Gastroesophageal sphincter (tissue), 4 donors: ENCODE data around the gene RPL32. TPM values are rescaled to one million over a fixed set of nuclear protein-coding genes. Genes with fewer than 3 reads are reported as not detected.
"Not testable (repeated sequence)": the region's sequence is repeated elsewhere in the genome, so short reads cannot be mapped to it uniquely, and the experiment has no call there.

Source experiments
- ATAC-seq: fragments of 150-250 bp; one replicate; pipeline ENCODE4 v1.9.1; 2016; ENCODE audit warnings: mild to moderate bottlenecking, moderate library complexity
- H3K27ac ChIP-seq, 4 donors: fragments of 200-600 bp; sonication (generic) in 3 of 4; 1 replicate in 3 of 4; 2 replicates in 1 of 4; pipeline ENCODE4 v1.5.1; 2016 to 2019
- H3K27me3 ChIP-seq: fragments of 200-600 bp; sonication (generic); one replicate; pipeline ENCODE4 v1.5.1; 2019
- H3K36me3 ChIP-seq, 2 donors: fragments of 200-600 bp; sonication (generic); one replicate each; pipeline ENCODE4 v1.5.1; 2019; ENCODE audit warnings: control low read depth in 1 of 2
- H3K4me1 ChIP-seq, 3 donors: fragments of 200-600 bp; sonication (generic); 1 replicate in 2 of 3; 2 replicates in 1 of 3; pipeline ENCODE4 v1.5.1; 2016 to 2019; ENCODE audit warnings: control low read depth in 2 of 3
- H3K4me3 ChIP-seq, 2 donors: fragments of 200-600 bp; sonication (generic); one replicate each; pipeline ENCODE4 v1.5.1; 2019; ENCODE audit warnings: mild to moderate bottlenecking in 1 of 2, moderate library complexity in 1 of 2
- H3K9me3 ChIP-seq, 3 donors: fragments of 200-600 bp; sonication (generic); one replicate each; pipeline ENCODE4 v1.5.1; 2017 to 2019; ENCODE audit warnings: control low read depth in 2 of 3
- EP300 ChIP-seq: sonication (generic); formaldehyde crosslinking; IDR thresholded peaks from one replicate; pipeline ENCODE4 v1.6.1; 2017; ENCODE audit warnings: antibody characterized with exemption, mild to moderate bottlenecking
- POLR2A ChIP-seq, 2 donors: fragments of 450-650 bp; IDR thresholded peaks; one replicate each; pipeline ENCODE4 v1.6.1; 2017; ENCODE audit warnings: antibody characterized with exemption in 2 of 2, mild to moderate bottlenecking in 2 of 2, moderate library complexity in 1 of 2
- POLR2AphosphoS5 ChIP-seq: sonication (generic); formaldehyde crosslinking; IDR thresholded peaks from one replicate; pipeline ENCODE4 v1.6.1; 2017; ENCODE audit warnings: antibody characterized with exemption
- WGBS, 2 donors: methylation state at CpG; one replicate each; pipeline ENCODE4 v1.1.5; 2018; ENCODE audit warnings: low coverage in 1 of 2; 5-methylcytosine and 5-hydroxymethylcytosine counted together
- small RNA-seq, 4 donors: library from RNA; depleted of rRNA; stranded (forward); fragments of <200 nt; gene quantifications; one replicate each; pipeline ENCODE3, GENCODE V24; 2016
- total RNA-seq, 4 donors: library from RNA; depleted of rRNA; stranded (reverse); fragments of >200 nt; gene quantifications; one replicate each; pipeline ENCODE4 v1.1.0, GENCODE V29; 2016
- TF ChIP-seq, protein P1 (sequence below), 4 experiments: fragments of 200-600 bp in 2 of 4; fragments of 450-650 bp in 2 of 4; sonication (generic) in 1 of 4; IDR thresholded peaks; one replicate each; pipeline ENCODE4 v1.5.1; 2017 to 2019; ENCODE audit warnings: antibody characterized with exemption in 4 of 4, mild to moderate bottlenecking in 2 of 4, moderate library complexity in 2 of 4

The RPL32 gene
- total RNA-seq, 4 donors from 2014 or later, result 679 to 924 (median 775) TPM

GRCh38 chr3:12787346-12787745 lies 54.0 kb downstream of the RPL32 start:
- 38% methylated on average over 4 of the region's 9 CpGs; no CpG with 5 or more reads in 1 of the 2 donors for WGBS, 2 donors
- not testable (repeated sequence) for H3K4me3 ChIP-seq, ATAC-seq

DNA sequence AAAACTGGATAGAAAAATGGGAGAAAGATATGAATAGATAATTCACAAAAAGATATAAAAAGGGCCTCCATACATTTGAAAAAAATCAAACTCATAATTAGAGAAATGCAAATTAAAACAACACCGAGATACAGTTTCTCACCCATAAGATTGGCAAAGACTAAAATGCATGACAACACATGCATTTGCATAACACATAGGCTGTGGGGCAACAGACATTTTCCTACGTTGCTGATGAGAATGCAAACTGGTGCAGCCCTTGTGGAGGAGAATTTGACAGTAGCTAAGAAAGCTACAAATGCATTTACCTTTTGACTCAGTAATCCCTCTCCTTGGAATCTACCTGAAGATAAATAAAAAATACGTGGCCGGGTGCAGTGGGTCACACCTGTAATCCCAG lies 56.3 kb downstream of the RPL32 start:
- Histone ChIP-seq H3K4me3 (no peak overlapping the region), H3K9me3 (no peaks in the 10 kb centered on the region), H3K36me3 (no peaks in the 10 kb centered on the region), H3K27ac (no peak overlapping the region), H3K27me3 (no peaks in the 10 kb centered on the region), H3K4me1 (no peaks in the 10 kb centered on the region)
- TF ChIP-seq EP300 (no peak), POLR2AphosphoS5 (no peak), POLR2A (IDR thresholded peaks at IDR 0.05) (no peak)
- TF ChIP-seq, protein P1, sequence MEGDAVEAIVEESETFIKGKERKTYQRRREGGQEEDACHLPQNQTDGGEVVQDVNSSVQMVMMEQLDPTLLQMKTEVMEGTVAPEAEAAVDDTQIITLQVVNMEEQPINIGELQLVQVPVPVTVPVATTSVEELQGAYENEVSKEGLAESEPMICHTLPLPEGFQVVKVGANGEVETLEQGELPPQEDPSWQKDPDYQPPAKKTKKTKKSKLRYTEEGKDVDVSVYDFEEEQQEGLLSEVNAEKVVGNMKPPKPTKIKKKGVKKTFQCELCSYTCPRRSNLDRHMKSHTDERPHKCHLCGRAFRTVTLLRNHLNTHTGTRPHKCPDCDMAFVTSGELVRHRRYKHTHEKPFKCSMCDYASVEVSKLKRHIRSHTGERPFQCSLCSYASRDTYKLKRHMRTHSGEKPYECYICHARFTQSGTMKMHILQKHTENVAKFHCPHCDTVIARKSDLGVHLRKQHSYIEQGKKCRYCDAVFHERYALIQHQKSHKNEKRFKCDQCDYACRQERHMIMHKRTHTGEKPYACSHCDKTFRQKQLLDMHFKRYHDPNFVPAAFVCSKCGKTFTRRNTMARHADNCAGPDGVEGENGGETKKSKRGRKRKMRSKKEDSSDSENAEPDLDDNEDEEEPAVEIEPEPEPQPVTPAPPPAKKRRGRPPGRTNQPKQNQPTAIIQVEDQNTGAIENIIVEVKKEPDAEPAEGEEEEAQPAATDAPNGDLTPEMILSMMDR (IDR thresholded peaks at IDR 0.05), result no peak
- 39 to 45% methylated on average over 2 to 4 of the region's 4 CpGs for WGBS, 2 donors
- ATAC-seq, result no peak

More at GRCh38 chr3:12787346-12787745, 54.0 kb downstream of the RPL32 start:
- H3K36me3 ChIP-seq, H3K4me1 ChIP-seq, H3K9me3 ChIP-seq, H3K27me3 ChIP-seq, H3K27ac ChIP-seq: not testable (repeated sequence)
- peak; percentile 18 for TF ChIP-seq POLR2AphosphoS5
- TF ChIP-seq, protein P1 (IDR thresholded peaks at IDR 0.05), result peak in 2 of 4 experiments; percentile 29 to 47

Small RNAs within 50 kb of the gene (small RNA-seq; reads per million reads assigned to genes)
- 0 reads per million in 4 donors for gene AC034198.1

Other genes starting within 250 kb of the RPL32 start
- gene RAF1, start 177.4 kb downstream of the RPL32 start, total RNA-seq, result 100 to 1,000 TPM; 115 to 146 (median 130) TPM
- gene TMEM40, start 82.3 kb downstream of the RPL32 start, total RNA-seq, result 1 to 10 TPM in 1 of 4 donors, not detected in 3; 3.0 TPM
- 10 to 100 TPM; 11.5 to 29.9 (median 19.4) TPM for gene CAND2, start 44.9 kb downstream of the RPL32 start, total RNA-seq
- 100 to 1,000 TPM in 1 of 4 donors, 10 to 100 TPM in 3; 49.5 to 104 (median 61.7) TPM for gene IQSEC1, start 231.9 kb upstream of the RPL32 start, total RNA-seq